ENCODE data around the gene FBXW12.
"Not testable (repeated sequence)": the region's sequence is repeated elsewhere in the genome, so short reads cannot be mapped to it uniquely, and the experiment has no call there.

Gene FBXW12

GRCh38 chr3:48371651-48372376 is at the start of gene FBXW12:
FBXW12 (plus strand) TSS chr3:48372219; CDS start chr3:48372768, 549 bp downstream.
- no peak for DNase-seq (ENCODE audit: low read depth)

- DNase-seq (ENCODE audit: low read depth): not testable (repeated sequence)
Measured at GRCh38 chr3:48331706-48332435, 40.1 kb upstream of the FBXW12 start.

- not testable (repeated sequence) for DNase-seq (ENCODE audit: low read depth)
Measured at GRCh38 chr3:48333346-48334245, 38.4 kb upstream of the FBXW12 start, which contains the start of gene SPINK8. SPINK8 (minus strand) TSS chr3:48333661; CDS start chr3:48328341, 5,320 bp downstream.

- no peak for DNase-seq (ENCODE audit: low read depth)
Measured at GRCh38 chr3:48334605-48335004, 37.4 kb upstream of the FBXW12 start.

- DNase-seq (ENCODE audit: low read depth): not testable (repeated sequence)
Measured at GRCh38 chr3:48335286-48335685, 36.7 kb upstream of the FBXW12 start.

GRCh38 chr3:48337536-48337935 is 34.5 kb upstream of the FBXW12 start:
- not testable (repeated sequence) for DNase-seq (ENCODE audit: low read depth)

- DNase-seq (ENCODE audit: low read depth): no peak
Measured at GRCh38 chr3:48338635-48339034, 33.4 kb upstream of the FBXW12 start.

GRCh38 chr3:48343432-48343831 is 28.6 kb upstream of the FBXW12 start:
- no peak for DNase-seq (ENCODE audit: low read depth)

- DNase-seq (ENCODE audit: low read depth): no peak
Measured at GRCh38 chr3:48344867-48345507, 27.0 kb upstream of the FBXW12 start.

- no peak for DNase-seq (ENCODE audit: low read depth)
Measured at GRCh38 chr3:48345946-48346572, 26.0 kb upstream of the FBXW12 start.

- no peak for DNase-seq (ENCODE audit: low read depth)
Measured at GRCh38 chr3:48347500-48347899, 24.5 kb upstream of the FBXW12 start.

GRCh38 chr3:48352546-48352945 is 19.5 kb upstream of the FBXW12 start:
- DNase-seq (ENCODE audit: low read depth): no peak

- no peak for DNase-seq (ENCODE audit: low read depth)
Measured at GRCh38 chr3:48353987-48354386, 18.0 kb upstream of the FBXW12 start.

- no peak for DNase-seq (ENCODE audit: low read depth)
Measured at GRCh38 chr3:48356419-48356818, 15.6 kb upstream of the FBXW12 start.

GRCh38 chr3:48361928-48362327 is 10.1 kb upstream of the FBXW12 start:
- DNase-seq (ENCODE audit: low read depth): no peak

GRCh38 chr3:48364840-48365239 is 7.2 kb upstream of the FBXW12 start:
- DNase-seq (ENCODE audit: low read depth): no peak

GRCh38 chr3:48367201-48367600 is 4.8 kb upstream of the FBXW12 start:
- no peak for DNase-seq (ENCODE audit: low read depth)

GRCh38 chr3:48369693-48370332 is 2.2 kb upstream of the FBXW12 start:
- DNase-seq (ENCODE audit: low read depth): no peak

GRCh38 chr3:48370333-48370713 is 1.7 kb upstream of the FBXW12 start:
- no peak for DNase-seq (ENCODE audit: low read depth)

GRCh38 chr3:48372377-48372770 is 355 bp downstream of the FBXW12 start:
- DNase-seq (ENCODE audit: low read depth): no peak

Measured in fibroblast of gingiva (primary cell).